ENCODE results near the gene SPACDR.

Gene SPACDR

GRCh38 chr7:100437150-100438100 lies 26.6 kb downstream of the SPACDR start:
- DNase-seq = peak in 1 of 2 donors; percentile 70
- H3K4me1 ChIP-seq = peaks cover 0 to 28% (median 18%) of the 10 kb centered on the region in 4 donors
- no peaks in the 10 kb centered on the region for H3K27me3 ChIP-seq
- TF ChIP-seq, protein P1, sequence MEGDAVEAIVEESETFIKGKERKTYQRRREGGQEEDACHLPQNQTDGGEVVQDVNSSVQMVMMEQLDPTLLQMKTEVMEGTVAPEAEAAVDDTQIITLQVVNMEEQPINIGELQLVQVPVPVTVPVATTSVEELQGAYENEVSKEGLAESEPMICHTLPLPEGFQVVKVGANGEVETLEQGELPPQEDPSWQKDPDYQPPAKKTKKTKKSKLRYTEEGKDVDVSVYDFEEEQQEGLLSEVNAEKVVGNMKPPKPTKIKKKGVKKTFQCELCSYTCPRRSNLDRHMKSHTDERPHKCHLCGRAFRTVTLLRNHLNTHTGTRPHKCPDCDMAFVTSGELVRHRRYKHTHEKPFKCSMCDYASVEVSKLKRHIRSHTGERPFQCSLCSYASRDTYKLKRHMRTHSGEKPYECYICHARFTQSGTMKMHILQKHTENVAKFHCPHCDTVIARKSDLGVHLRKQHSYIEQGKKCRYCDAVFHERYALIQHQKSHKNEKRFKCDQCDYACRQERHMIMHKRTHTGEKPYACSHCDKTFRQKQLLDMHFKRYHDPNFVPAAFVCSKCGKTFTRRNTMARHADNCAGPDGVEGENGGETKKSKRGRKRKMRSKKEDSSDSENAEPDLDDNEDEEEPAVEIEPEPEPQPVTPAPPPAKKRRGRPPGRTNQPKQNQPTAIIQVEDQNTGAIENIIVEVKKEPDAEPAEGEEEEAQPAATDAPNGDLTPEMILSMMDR (IDR thresholded peaks at IDR 0.05) = no peak
- peak overlapping the region; percentile 79 to 95 for H3K27ac ChIP-seq
- intact Hi-C loops (cut with DNase I; ENCODE audit: low total_unique reads) = no loop called here
- H3K9me3 ChIP-seq = no peaks in the 10 kb centered on the region
- H3K36me3 ChIP-seq = peaks cover 11 to 25% (median 24%) of the 10 kb centered on the region in 3 donors
- peak overlapping the region; percentile 63 to 72 for H3K4me3 ChIP-seq

DNA sequence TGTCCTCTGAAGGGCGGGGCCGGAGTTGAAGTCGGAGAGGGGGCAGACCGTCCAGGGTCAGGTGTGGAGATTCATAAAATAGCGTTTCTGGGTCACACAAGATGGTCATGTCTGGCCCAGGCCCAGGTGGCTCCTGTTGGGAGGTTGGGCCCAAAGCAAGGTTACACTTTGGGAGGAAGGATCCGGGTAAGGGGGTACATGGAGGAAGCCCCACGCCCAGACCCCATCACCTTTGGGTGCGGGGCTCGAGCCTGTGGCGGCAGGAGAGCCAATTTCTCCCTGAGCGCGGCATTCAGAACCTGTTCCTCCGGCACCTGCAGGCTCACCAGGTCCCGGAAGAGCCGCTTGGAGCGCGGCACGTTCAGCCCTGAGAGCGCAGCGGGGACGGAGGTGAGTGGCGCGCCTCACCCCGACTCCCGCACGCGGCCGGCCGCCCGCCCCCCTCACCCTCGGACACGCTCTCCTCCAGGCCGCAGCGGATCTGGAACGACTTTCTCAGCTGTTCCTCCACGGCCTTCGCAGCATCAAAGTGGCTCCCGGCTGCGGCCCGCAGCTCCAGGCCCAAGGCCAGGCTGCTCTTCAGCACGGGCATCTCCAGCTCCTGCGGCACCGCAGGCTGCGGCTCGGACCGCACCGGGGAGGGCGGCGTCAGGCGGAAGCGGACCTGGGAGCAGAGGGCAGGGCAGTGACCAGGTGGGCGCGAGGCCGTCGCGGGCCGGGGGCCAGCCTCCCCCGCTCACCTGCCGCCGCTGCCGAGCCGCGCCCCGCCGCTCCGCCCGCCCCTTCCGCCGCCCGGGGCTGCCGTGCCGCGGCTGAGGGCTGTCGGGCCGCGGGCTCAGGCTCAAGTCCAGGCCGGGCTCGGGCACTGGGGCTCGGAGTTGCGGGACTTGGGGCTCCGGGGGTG lies 28.4 kb downstream of the SPACDR start:
- intact Hi-C loops (cut with DNase I; ENCODE audit: low total_unique reads) = no loop called here
- peaks cover 11 to 32% (median 31%) of the 10 kb centered on the region in 3 donors for H3K36me3 ChIP-seq
- peaks cover 0 to 45% (median 35%) of the 10 kb centered on the region in 4 donors for H3K4me1 ChIP-seq
- H3K27me3 ChIP-seq = no peaks in the 10 kb centered on the region
- peak overlapping the region; percentile 63 to 72 for H3K4me3 ChIP-seq
- DNase-seq = peak in 1 of 2 donors; percentile 75
- TF ChIP-seq, protein P1 (IDR thresholded peaks at IDR 0.05) = no peak
- no peaks in the 10 kb centered on the region for H3K9me3 ChIP-seq
- H3K27ac ChIP-seq = peak overlapping the region; percentile 79 to 95

GRCh38 chr7:100434297-100435144 lies 29.5 kb downstream of the SPACDR start:
- no peaks in the 10 kb centered on the region for H3K27me3 ChIP-seq
- H3K4me3 ChIP-seq = peak overlapping the region; percentile 63 to 72
- peaks cover 11 to 32% (median 31%) of the 10 kb centered on the region in 3 donors for H3K36me3 ChIP-seq
- peaks cover 0 to 51% (median 39%) of the 10 kb centered on the region in 4 donors for H3K4me1 ChIP-seq
- TF ChIP-seq, protein P1 (IDR thresholded peaks at IDR 0.05) = no peak
- intact Hi-C loops (cut with DNase I; ENCODE audit: low total_unique reads) = no loop called here
- H3K9me3 ChIP-seq = no peaks in the 10 kb centered on the region
- DNase-seq = no peak
- peak overlapping the region; percentile 79 to 95 for H3K27ac ChIP-seq

DNA sequence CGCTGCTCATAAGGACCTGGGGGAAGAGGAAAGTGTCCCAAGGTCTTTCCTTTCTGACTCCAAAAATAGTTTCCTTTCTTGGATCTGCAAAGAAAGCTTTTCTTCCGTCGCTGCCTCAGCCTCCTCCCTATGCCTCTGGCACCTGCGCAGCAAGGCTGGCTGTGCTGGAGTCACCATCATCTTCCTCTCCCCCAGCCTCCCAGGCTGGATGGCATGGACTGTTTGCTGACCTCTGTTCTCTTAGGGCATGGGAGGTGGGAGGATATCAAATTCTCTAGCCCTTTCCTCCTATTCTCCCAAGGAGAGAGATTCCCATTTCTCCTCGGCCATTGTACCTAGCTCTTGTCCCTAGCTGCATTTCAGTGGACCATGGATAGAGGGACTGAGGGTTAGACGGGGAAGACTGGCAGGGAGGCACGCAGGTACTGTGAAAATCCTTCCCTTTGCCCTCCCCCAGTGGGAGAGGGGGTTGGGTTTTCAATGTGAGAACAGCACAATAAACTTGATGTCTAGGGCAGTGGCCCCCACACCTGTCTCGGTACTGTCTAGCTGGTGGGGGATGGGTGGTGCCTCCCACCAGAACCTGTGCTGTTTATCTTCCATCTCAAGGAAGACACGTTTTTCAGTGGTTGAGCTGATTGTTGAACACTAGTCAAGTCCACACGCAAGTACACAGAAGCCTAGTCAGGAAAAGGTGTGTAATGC lies 30.3 kb downstream of the SPACDR start:
- no peak for DNase-seq
- H3K36me3 ChIP-seq = peaks cover 11 to 32% (median 31%) of the 10 kb centered on the region in 3 donors
- no peak overlapping the region for H3K4me3 ChIP-seq
- H3K27me3 ChIP-seq = no peaks in the 10 kb centered on the region
- peaks cover 0 to 51% (median 39%) of the 10 kb centered on the region in 4 donors for H3K4me1 ChIP-seq
- H3K27ac ChIP-seq = no peak overlapping the region
- TF ChIP-seq, protein P1 (IDR thresholded peaks at IDR 0.05) = no peak
- intact Hi-C loops (cut with DNase I; ENCODE audit: low total_unique reads) = no loop called here
- H3K9me3 ChIP-seq = no peaks in the 10 kb centered on the region

All from tibial artery (tissue), 4 donors.